Activated naive CD4-positive, alpha-beta T cell treated with anti-CD3 and anti-CD28 coated beads, Interleukin-2, amount 10 ng/mL, durations not matched to agents 7 days and 5 days (primary cell): ENCODE results near the gene SLC2A10.

Experiments
- CTCF ChIA-PET: fragments of 350-600 bp; sonication (Branson Sonifier 250); formaldehyde crosslinking; loops from one replicate; lab custom pipeline; 2021; ENCODE audit warnings: antibody characterized with exemption; lab: Charles Lee
- DNase-seq: peaks from one replicate; pipeline ENCODE4 v3.0.0-alpha.2; 2020
- H3K27ac Mint-ChIP-seq: one replicate; pipeline ENCODE4 v1.8.0; 2021; ENCODE audit warnings: mild to moderate bottlenecking, moderate library complexity, mixed read lengths
- H3K27me3 Mint-ChIP-seq: one replicate; pipeline ENCODE4 v1.8.0; 2021; ENCODE audit warnings: mild to moderate bottlenecking, mixed read lengths
- H3K36me3 Mint-ChIP-seq: one replicate; pipeline ENCODE4 v1.8.0; 2021; ENCODE audit warnings: mixed read lengths
- H3K4me1 Mint-ChIP-seq: one replicate; pipeline ENCODE4 v1.8.0; 2021; ENCODE audit warnings: mixed read lengths
- H3K4me3 Mint-ChIP-seq: one replicate; pipeline ENCODE4 v1.8.0; 2021; ENCODE audit warnings: mild to moderate bottlenecking, moderate library complexity, mixed read lengths
- H3K9me3 Mint-ChIP-seq: one replicate; pipeline ENCODE4 v1.8.0; 2021; ENCODE audit warnings: mixed read lengths

The SLC2A10 gene

GRCh38 chr20:46702447-46703203 is 6.8 kb upstream of the SLC2A10 start:
- DNase-seq: no peak
- no peaks in the 10 kb centered on the region for H3K4me1 Mint-ChIP-seq
- CTCF ChIA-PET: interaction anchor here (0.8 to 1.1 kb wide), 3 partner anchors 17 to 52 kb away, joined by 3 read pairs; no protein-coding TSS in a partner anchor

GRCh38 chr20:46703435-46703834 is 6.0 kb upstream of the SLC2A10 start:
- H3K9me3 Mint-ChIP-seq: peaks cover 3% of the 10 kb centered on the region
- no peaks in the 10 kb centered on the region for H3K36me3 Mint-ChIP-seq
- no peak overlapping the region for H3K27ac Mint-ChIP-seq
- CTCF ChIA-PET: interaction anchor here (0.8 to 0.9 kb wide), 3 partner anchors 9 to 51 kb away, joined by 3 to 4 read pairs (median 3); no protein-coding TSS in a partner anchor
- no peak for DNase-seq
- no peaks in the 10 kb centered on the region for H3K4me1 Mint-ChIP-seq
- no peak overlapping the region for H3K4me3 Mint-ChIP-seq
- peaks cover 51% of the 10 kb centered on the region for H3K27me3 Mint-ChIP-seq

More at GRCh38 chr20:46702447-46703203, 6.8 kb upstream of the SLC2A10 start:
- Mint-ChIP-seq H3K27me3 (peaks cover 51% of the 10 kb centered on the region), H3K27ac (no peak overlapping the region), H3K4me3 (no peak overlapping the region), H3K36me3 (no peaks in the 10 kb centered on the region), H3K9me3 (peaks cover 3% of the 10 kb centered on the region)

GRCh38 chr20:46704714-46705377 is 4.6 kb upstream of the SLC2A10 start:
- H3K27me3 Mint-ChIP-seq: peaks cover 60% of the 10 kb centered on the region
- H3K27ac Mint-ChIP-seq: no peak overlapping the region
- no peaks in the 10 kb centered on the region for H3K36me3 Mint-ChIP-seq
- no peak for DNase-seq
- CTCF ChIA-PET: interaction anchor here (1.1 kb wide), 1 partner anchor 24 kb away, joined by 4 read pairs; no protein-coding TSS in a partner anchor
- H3K4me3 Mint-ChIP-seq: no peak overlapping the region
- peaks cover 4% of the 10 kb centered on the region for H3K4me1 Mint-ChIP-seq
- peaks cover 3% of the 10 kb centered on the region for H3K9me3 Mint-ChIP-seq

- Mint-ChIP-seq H3K9me3 (peaks cover 3% of the 10 kb centered on the region), H3K4me1 (peaks cover 9% of the 10 kb centered on the region), H3K27me3 (peaks cover 62% of the 10 kb centered on the region), H3K36me3 (no peaks in the 10 kb centered on the region), H3K4me3 (no peak overlapping the region), H3K27ac (no peak overlapping the region)
- CTCF ChIA-PET: interaction anchor here (1.1 to 1.2 kb wide), 2 partner anchors 25 to 183 kb away, joined by 4 read pairs; no protein-coding TSS in a partner anchor
- DNase-seq: no peak
Measured at GRCh38 chr20:46705378-46705729, 4.1 kb upstream of the SLC2A10 start.

- no peak for DNase-seq
- no peak overlapping the region for H3K4me3 Mint-ChIP-seq
- H3K27me3 Mint-ChIP-seq: peaks cover 65% of the 10 kb centered on the region
- no peaks in the 10 kb centered on the region for H3K36me3 Mint-ChIP-seq
- peaks cover 9% of the 10 kb centered on the region for H3K4me1 Mint-ChIP-seq
- CTCF ChIA-PET: interaction anchor here (1.1 to 1.2 kb wide), 2 partner anchors 26 to 184 kb away, joined by 4 read pairs; no protein-coding TSS in a partner anchor
- H3K27ac Mint-ChIP-seq: no peak overlapping the region
- H3K9me3 Mint-ChIP-seq: peaks cover 3% of the 10 kb centered on the region
Measured at GRCh38 chr20:46706242-46706641, 3.2 kb upstream of the SLC2A10 start.

GRCh38 chr20:46708172-46708860 is 1.1 kb upstream of the SLC2A10 start:
- Mint-ChIP-seq H3K4me3 (no peak overlapping the region), H3K4me1 (peaks cover 9% of the 10 kb centered on the region), H3K36me3 (no peaks in the 10 kb centered on the region), H3K27ac (no peak overlapping the region), H3K27me3 (peaks cover 78% of the 10 kb centered on the region), H3K9me3 (peaks cover 3% of the 10 kb centered on the region)
- CTCF ChIA-PET: no interaction called here
- no peak for DNase-seq

- Mint-ChIP-seq H3K4me3 (no peak overlapping the region), H3K27me3 (peaks cover 85% of the 10 kb centered on the region)
Measured at GRCh38 chr20:46709055-46709458, 392 bp upstream of the SLC2A10 start.

GRCh38 chr20:46710153-46710913 is 884 bp downstream of the SLC2A10 start:
- Mint-ChIP-seq H3K27ac (peak overlapping the region; percentile 42), H3K36me3 (no peaks in the 10 kb centered on the region), H3K4me1 (peaks cover 9% of the 10 kb centered on the region), H3K9me3 (peaks cover 3% of the 10 kb centered on the region), H3K27me3 (peaks cover 78% of the 10 kb centered on the region), H3K4me3 (no peak overlapping the region)
- DNase-seq: no peak
- CTCF ChIA-PET: no interaction called here

More at GRCh38 chr20:46709055-46709458, 392 bp upstream of the SLC2A10 start:
- CTCF ChIA-PET: no interaction called here
- H3K4me1 Mint-ChIP-seq: peaks cover 9% of the 10 kb centered on the region
- H3K36me3 Mint-ChIP-seq: no peaks in the 10 kb centered on the region
- H3K9me3 Mint-ChIP-seq: peaks cover 3% of the 10 kb centered on the region
- no peak overlapping the region for H3K27ac Mint-ChIP-seq
- DNase-seq: no peak

- Mint-ChIP-seq H3K27ac (no peak overlapping the region), H3K9me3 (no peaks in the 10 kb centered on the region), H3K4me1 (peaks cover 9% of the 10 kb centered on the region), H3K36me3 (no peaks in the 10 kb centered on the region), H3K27me3 (peaks cover 70% of the 10 kb centered on the region), H3K4me3 (no peak overlapping the region)
- DNase-seq: no peak
- CTCF ChIA-PET: no interaction called here
Measured at GRCh38 chr20:46712056-46712636, 2.7 kb downstream of the SLC2A10 start.

GRCh38 chr20:46713957-46714834 is 4.7 kb downstream of the SLC2A10 start:
- Mint-ChIP-seq H3K27me3 (peaks cover 56% of the 10 kb centered on the region), H3K36me3 (no peaks in the 10 kb centered on the region), H3K9me3 (no peaks in the 10 kb centered on the region), H3K4me1 (peaks cover 6% of the 10 kb centered on the region), H3K27ac (peak overlapping the region; percentile 13), H3K4me3 (no peak overlapping the region)
- DNase-seq: no peak
- CTCF ChIA-PET: no interaction called here

- Mint-ChIP-seq H3K9me3 (peaks cover under 1% of the 10 kb centered on the region), H3K27ac (no peak overlapping the region), H3K27me3 (peaks cover 48% of the 10 kb centered on the region), H3K36me3 (no peaks in the 10 kb centered on the region), H3K4me1 (peaks cover under 1% of the 10 kb centered on the region), H3K4me3 (no peak overlapping the region)
- DNase-seq: no peak
- CTCF ChIA-PET: interaction anchor here (0.6 kb wide), 1 partner anchor 34 kb away, joined by 3 read pairs; no protein-coding TSS in a partner anchor
Measured at GRCh38 chr20:46715292-46715756, 5.9 kb downstream of the SLC2A10 start.

GRCh38 chr20:46717818-46718541 is 8.5 kb downstream of the SLC2A10 start:
- Mint-ChIP-seq H3K36me3 (no peaks in the 10 kb centered on the region), H3K9me3 (peaks cover 5% of the 10 kb centered on the region), H3K27ac (no peak overlapping the region), H3K4me3 (no peak overlapping the region), H3K27me3 (peaks cover 27% of the 10 kb centered on the region), H3K4me1 (no peaks in the 10 kb centered on the region)
- CTCF ChIA-PET: no interaction called here
- DNase-seq: no peak
